K562 (cell line): ENCODE results near the gene SLC4A11. TPM values are rescaled to one million over a fixed set of nuclear protein-coding genes. Genes with fewer than 3 reads are reported as not detected.
A peak's percentile ranks its signal among the peaks of the same experiment; 100 is the strongest.

Experiments used
- ATAC-seq: fragments of 200-7000 bp; cut with Tn5 transposase; 3 replicates; pipeline ENCODE4 v1.9.1; 2020; ENCODE audit warnings: moderate library complexity
- Bru-seq: library from RNA; stranded (reverse); fragments of 400-500 nt; gene quantifications from one replicate; lab custom pipeline; 2021; lab: Mats Ljungman, UMichigan
- BruChase-seq, 2 experiments: library from RNA; stranded (reverse); fragments of 400-500 nt; gene quantifications; one replicate each; lab custom pipeline; 2021; lab: Mats Ljungman, UMichigan
- BruUV-seq: library from RNA; stranded (reverse); fragments of 400-500 nt; replicated peaks from 2 replicates; lab custom pipeline; 2021; lab: Mats Ljungman, UMichigan
- CTCF ChIA-PET: fragments of 300-600 bp; formaldehyde crosslinking; extraction: SDS; loops from one replicate; lab custom pipeline; 2021; ENCODE audit warnings: low intra/inter-chr PET ratio; lab: Yijun Ruan, JAX
- POLR2A ChIA-PET: fragments of 300-600, 350-650 bp; sonication (Branson Sonifier 250); formaldehyde crosslinking; extraction: SDS; loops from one replicate; lab custom pipeline; 2021; ENCODE audit warnings: antibody characterized with exemption, inconsistent platforms; lab: Yijun Ruan, JAX
- DNase-seq, 4 experiments: peaks; one replicate each; pipeline versions ENCODE4 v3.0.0 to v3.0.0-alpha.2; 2011 to 2018; ENCODE audit warnings: low spot score in 3 of 4, mixed read lengths in 3 of 4; ENCODE audit errors: extremely low read depth in 1 of 4
- FAIRE-seq: peaks from 2 replicates; lab custom pipeline; 2011; peaks lifted over from hg19 to GRCh38; lab: Jason Lieb, UNC
- H2AFZ ChIP-seq: 2 replicates; pipeline ENCODE4 v1.6.0; 2011; ENCODE audit warnings: low read depth, low read length, control low read depth, inconsistent platforms
- H3K27ac ChIP-seq: fragments of 200-600 bp; 3 replicates; pipeline ENCODE4 v1.8.0; 2011; ENCODE audit warnings: low read depth, mild to moderate bottlenecking, control low read depth, inconsistent platforms, low read length, moderate library complexity, mixed read lengths; ENCODE audit errors: extremely low read depth
- H3K27me3 ChIP-seq, 2 experiments: fragments of 300-600 bp in 1 of 2; 2 replicates in 1 of 2; 3 replicates in 1 of 2; pipeline versions ENCODE4 v1.6.0 to v1.8.0; 2011; ENCODE audit warnings: inconsistent platforms in 2 of 2, low read length in 2 of 2, mild to moderate bottlenecking in 1 of 2, mixed read lengths in 1 of 2, moderate library complexity in 1 of 2; ENCODE audit not compliant: control insufficient read depth in 2 of 2, insufficient read depth in 2 of 2
- H3K36me3 ChIP-seq: fragments of 300-600 bp; 3 replicates; pipeline ENCODE4 v1.8.0; 2011; ENCODE audit warnings: mild to moderate bottlenecking, low read length, inconsistent platforms; ENCODE audit not compliant: control insufficient read depth, insufficient read depth
- H3K4me1 ChIP-seq, 2 experiments: fragments of 200-600 bp in 1 of 2; replicated peaks in 1 of 2; 2 replicates in 1 of 2; 3 replicates in 1 of 2; pipeline versions ENCODE4 v1.5.1 to v1.8.0; 2011; ENCODE audit warnings: inconsistent platforms in 2 of 2, low read length in 2 of 2, mild to moderate bottlenecking in 1 of 2, mixed read lengths in 1 of 2, moderate library complexity in 1 of 2; ENCODE audit not compliant: control insufficient read depth in 2 of 2, insufficient read depth in 2 of 2
- H3K4me2 ChIP-seq: 2 replicates; pipeline ENCODE4 v1.6.1; 2011; ENCODE audit warnings: low read length, control low read depth, inconsistent platforms, mixed read lengths; ENCODE audit not compliant: insufficient read depth
- H3K4me3 ChIP-seq: fragments of 200-600 bp; sonication (generic), shearing (Covaris generic); 2 replicates; pipeline ENCODE4 v1.5.1; 2016; ENCODE audit warnings: control low read depth, inconsistent platforms
- H3K79me2 ChIP-seq: fragments of 200-600 bp; 3 replicates; pipeline ENCODE4 v1.8.0; 2011; ENCODE audit warnings: low read length, inconsistent platforms; ENCODE audit not compliant: control insufficient read depth, insufficient read depth
- H3K9ac ChIP-seq, 2 experiments: 2 replicates each; pipeline versions ENCODE4 v1.6.0 to v1.6.1; 2011; ENCODE audit warnings: low read depth in 2 of 2, low read length in 2 of 2, control low read depth in 1 of 2, inconsistent platforms in 1 of 2, mild to moderate bottlenecking in 1 of 2, mixed read lengths in 1 of 2; ENCODE audit not compliant: insufficient read depth in 1 of 2
- H3K9me1 ChIP-seq: one replicate; pipeline ENCODE4 v1.6.0; 2011; ENCODE audit warnings: inconsistent platforms, mild to moderate bottlenecking, low read length, moderate library complexity; ENCODE audit not compliant: control insufficient read depth, insufficient read depth
- H3K9me3 ChIP-seq: replicated peaks from 2 replicates; pipeline ENCODE4 v1.5.1; 2011; ENCODE audit warnings: low read depth, low read length, inconsistent platforms; ENCODE audit not compliant: control insufficient read depth, insufficient read depth
- H4K20me1 ChIP-seq: replicated peaks from 2 replicates; pipeline ENCODE4 v1.6.1; 2011; ENCODE audit warnings: low read length, inconsistent platforms, mixed read lengths; ENCODE audit not compliant: control insufficient read depth, insufficient read depth
- CREB1 ChIP-seq, 2 experiments: sonication (generic) in 1 of 2; formaldehyde crosslinking in 1 of 2; IDR thresholded peaks; 2 replicates each; pipeline versions ENCODE4 v1.6.1 to v1.8.0; 2012 to 2022; ENCODE audit warnings: inconsistent platforms in 1 of 2, mild to moderate bottlenecking in 1 of 2, missing genetic modification reagents in 1 of 2, moderate library complexity in 1 of 2
- EZH2 ChIP-seq: IDR thresholded peaks from 2 replicates; pipeline ENCODE4 v1.6.1; 2012; ENCODE audit warnings: low read depth, mild to moderate bottlenecking, inconsistent platforms, low read length, borderline replicate concordance
- GABPB1 ChIP-seq: sonication (generic); formaldehyde crosslinking; IDR thresholded peaks from 2 replicates; pipeline ENCODE4 v1.8.0; 2022; ENCODE audit warnings: mild to moderate bottlenecking, missing genetic modification reagents
- REST ChIP-seq, 2 experiments: fragments of 450-650 bp; formaldehyde crosslinking in 1 of 2; IDR thresholded peaks; 2 replicates each; pipeline versions ENCODE4 v1.4.0 to v1.6.1; 2014 to 2020; ENCODE audit warnings: mild to moderate bottlenecking in 2 of 2, borderline replicate concordance in 1 of 2, low read depth in 1 of 2
- TOE1 ChIP-seq, 2 experiments: fragments of 450-650 bp in 1 of 2; sonication (generic) in 1 of 2; formaldehyde crosslinking in 1 of 2; IDR thresholded peaks; 2 replicates each; pipeline versions ENCODE4 v1.7.1 to v1.8.0; 2016 to 2022; ENCODE audit warnings: borderline replicate concordance in 2 of 2, mild to moderate bottlenecking in 2 of 2, antibody characterized with exemption in 1 of 2, inconsistent platforms in 1 of 2, low read depth in 1 of 2, missing genetic modification reagents in 1 of 2, moderate library complexity in 1 of 2
- ZNF436 ChIP-seq: fragments of 250-450, 450-650 bp; sonication (Bioruptor Pico); formaldehyde crosslinking; IDR thresholded peaks from 2 replicates; pipeline ENCODE4 v1.7.0; 2020; ENCODE audit warnings: mild to moderate bottlenecking
- WGBS: fragments of 100-300 bp; shearing (Covaris generic); methylation state at CpG from one replicate; pipeline ENCODE4 v1.1.6; 2016; ENCODE audit warnings: low coverage, mixed read lengths; ENCODE audit not compliant: insufficient coverage; ENCODE audit errors: missing lambda C conversion rate; 5-methylcytosine and 5-hydroxymethylcytosine counted together
- in situ Hi-C: fragments of 300-500 bp; cut with MboI; formaldehyde crosslinking; loops from 4 replicates; pipeline ENCODE4 v1.15.0; 2018; ENCODE audit warnings: inconsistent platforms, mixed read lengths
- intact Hi-C: fragments of 100-400 bp; cut with micrococcal nuclease; formaldehyde crosslinking; loops from 2 replicates; pipeline ENCODE4 v1.14.2; 2022
- long read RNA-seq, 3 experiments: library from polyadenylated mRNA in 2 of 3; library from RNA in 1 of 3; unstranded in 2 of 3; stranded (forward) in 1 of 3; transcript quantifications; one replicate each; pipeline ENCODE4 v2.0.0, GENCODE V29; 2019 to 2022
- polyA minus RNA-seq, 3 experiments: library from RNA; depleted of rRNA, polyadenylated mRNA; stranded (reverse); fragments of >200 nt; gene quantifications; 2 replicates each; pipeline ENCODE4 v1.2.3, GENCODE V29; 2011
- polyA plus RNA-seq, 8 experiments: library from polyadenylated mRNA; depleted of rRNA in 4 of 8; stranded (reverse) in 5 of 8; unstranded in 3 of 8; fragments of >200 nt; fragmentation: Nextera tagmentation in 2 of 8; fragmentation: Illumina TruSeq in 1 of 8; extraction: Ambion mirVana in 2 of 8; extraction: Trizol in 1 of 8; gene quantifications; 2 replicates each; pipeline versions ENCODE4 v1.2.1 to v1.2.3, GENCODE V29; 2011 to 2014; ENCODE audit warnings: inconsistent platforms in 1 of 8, missing spikeins in 1 of 8
- total RNA-seq, 7 experiments: library from RNA; depleted of rRNA in 6 of 7; stranded (reverse); fragments of >200 nt in 6 of 7; fragmentation: Illumina TruSeq in 2 of 7; extraction: Trizol in 2 of 7; gene quantifications; 2 replicates each; pipeline versions ENCODE4 v1.2.1 to v1.2.3, GENCODE V29; 2011 to 2021; ENCODE audit warnings: low replicate concordance in 1 of 7

Gene SLC4A11
- 1.5 and 3.5 TPM in 2 replicates for total RNA-seq (2011; cell fraction: chromatin; rRNA removed; ENCODE audit: low replicate concordance)
- total RNA-seq (2011; cell fraction: nucleolus; rRNA removed): 1.7 and 1.8 TPM in 2 replicates
- 1.5 and 2.0 TPM in 2 replicates for total RNA-seq (2011; cell fraction: nucleoplasm; rRNA removed)
- total RNA-seq (2014; rRNA removed) (0.18 and 0.86 TPM in 2 replicates), total RNA-seq (2014; rRNA removed; fragmentation: Illumina TruSeq; extraction: Trizol) (0.10 and 0.29 TPM in 2 replicates), total RNA-seq (2015; rRNA removed; fragmentation: Illumina TruSeq; extraction: Trizol) (0.11 TPM in 2 replicates), total RNA-seq (2021) (1.1 and 2.0 TPM in 2 replicates), polyA plus RNA-seq (2011; rRNA removed) (0.20 and 0.95 TPM in 2 replicates), polyA plus RNA-seq (2014; fragmentation: Illumina TruSeq; extraction: Trizol) (0.47 and 0.49 TPM in 2 replicates), polyA plus RNA-seq (2014; fragmentation: Nextera tagmentation; extraction: Ambion mirVana) (under 1 TPM; 0.10 to 0.11 TPM), polyA plus RNA-seq (2014; rRNA removed) (0.68 and 1.6 TPM in 2 replicates), polyA minus RNA-seq (2011; rRNA and poly(A)+ RNA removed) (0.24 and 0.25 TPM in 2 replicates), Bru-seq, nascent RNA (percentile 35 among the genes with signal in this experiment), BruChase-seq, experiment 1, labeled RNA remaining after a 2-hour chase (percentile 21 among the genes with signal in this experiment), BruChase-seq, experiment 2, labeled RNA remaining after a 6-hour chase (percentile 22 among the genes with signal in this experiment)
- 0.53 and 0.66 TPM in 2 replicates for polyA plus RNA-seq (2011; cell fraction: cytosol; rRNA removed)
- polyA plus RNA-seq (2011; cell fraction: nucleus; rRNA removed): 5.8 and 11.2 TPM in 2 replicates
- polyA plus RNA-seq (2012): 0.57 and 0.78 TPM in 2 replicates
- 0.38 and 1.0 TPM in 2 replicates for polyA minus RNA-seq (2011; cell fraction: cytosol; rRNA and poly(A)+ RNA removed)
- 1.3 and 1.7 TPM in 2 replicates for polyA minus RNA-seq (2011; cell fraction: nucleus; rRNA and poly(A)+ RNA removed)
- long read RNA-seq, experiment 1, partial matches to known transcripts: 3 of 4 reads
- long read RNA-seq, experiment 1, other reads (novel, unspliced or antisense): 0 of 4 reads
- long read RNA-seq, experiment 2: 0 reads
- long read RNA-seq, experiment 3, partial matches to known transcripts: 1 of 1 reads
- long read RNA-seq, experiment 3, other reads (novel, unspliced or antisense): 0 of 1 reads

- intact Hi-C loops (no loop called here), in situ Hi-C loops (no loop called here)
- Histone ChIP-seq H4K20me1 (no peaks in the 10 kb centered on the region; the same call in 1 of the 2 replicates), H3K9me3 (no peaks in the 10 kb centered on the region), H3K4me1 (peaks cover 0 to 26% of the 10 kb centered on the region in 2 experiments; a peak in 2 of 5 replicates), H3K9me1 (no peaks in the 10 kb centered on the region), H3K27me3 (peaks cover 8 to 60% of the 10 kb centered on the region in 2 experiments; a peak in 3 of 5 replicates), H3K27ac (no peak within 1 kb of the TSS), H2AFZ (peak within 1 kb of the TSS; percentile 59), H3K4me2 (peak within 1 kb of the TSS; percentile 52), H3K4me3 (peak within 1 kb of the TSS; percentile 43), H3K79me2 (no peaks in the 10 kb centered on the region), H3K36me3 (no peaks in the 10 kb centered on the region), H3K9ac (peak within 1 kb of the TSS; percentile 14 to 79; a peak in 2 of 4 replicates)
- BruUV-seq: no TSS peak
- DNase-seq: peak; percentile 52 to 76 (median 64)
- ChIA-PET POLR2A (no interaction called here), CTCF (no interaction called here)
- WGBS: 1% methylated on average over 64 of the region's 107 CpGs
- peak; percentile 73 for ATAC-seq
- FAIRE-seq: no peak
- TF ChIP-seq EZH2: no peak
- peak; percentile 58; the same call in 1 of the 2 replicates for TF ChIP-seq GABPB1 (CRISPR knock-in tag)
- no peak for TF ChIP-seq CREB1 (IDR thresholded peaks at IDR 0.05)
- TF ChIP-seq CREB1 (CRISPR knock-in tag; IDR thresholded peaks at IDR 0.05): peak; percentile 20; the same call in 1 of the 2 replicates
- TF ChIP-seq TOE1 (IDR thresholded peaks at IDR 0.05; ENCODE audit: borderline replicate concordance): 0 out of 2 replicates have a peak, but pooled peaks have one; percentile 10
- no peak for TF ChIP-seq TOE1 (CRISPR knock-in tag; IDR thresholded peaks at IDR 0.05; ENCODE audit: borderline replicate concordance, low read depth)
- TF ChIP-seq ZNF436 (CRISPR knock-in tag): peak; percentile 65
- peak; percentile 17; the same call in 1 of the 2 replicates for TF ChIP-seq REST (IDR thresholded peaks at IDR 0.05; ENCODE audit: borderline replicate concordance)
- no peak for TF ChIP-seq REST (CRISPR knock-in tag; IDR thresholded peaks at IDR 0.05; ENCODE audit: low read depth)
These were observed at the start of gene SLC4A11 for GRCh38 chr20:3239026-3239866. Gene SLC4A11 (minus strand): TSS chr20:3239190. CDS start chr20:3239137, 53 bp downstream.
